ENCODE results near the gene SH3PXD2B. TPM values are rescaled to one million over a fixed set of nuclear protein-coding genes. Genes with fewer than 3 reads are reported as not detected.

SH3PXD2B gene
- total RNA-seq, 1 experiment from 2014 or later, result 27.5 TPM

DNA sequence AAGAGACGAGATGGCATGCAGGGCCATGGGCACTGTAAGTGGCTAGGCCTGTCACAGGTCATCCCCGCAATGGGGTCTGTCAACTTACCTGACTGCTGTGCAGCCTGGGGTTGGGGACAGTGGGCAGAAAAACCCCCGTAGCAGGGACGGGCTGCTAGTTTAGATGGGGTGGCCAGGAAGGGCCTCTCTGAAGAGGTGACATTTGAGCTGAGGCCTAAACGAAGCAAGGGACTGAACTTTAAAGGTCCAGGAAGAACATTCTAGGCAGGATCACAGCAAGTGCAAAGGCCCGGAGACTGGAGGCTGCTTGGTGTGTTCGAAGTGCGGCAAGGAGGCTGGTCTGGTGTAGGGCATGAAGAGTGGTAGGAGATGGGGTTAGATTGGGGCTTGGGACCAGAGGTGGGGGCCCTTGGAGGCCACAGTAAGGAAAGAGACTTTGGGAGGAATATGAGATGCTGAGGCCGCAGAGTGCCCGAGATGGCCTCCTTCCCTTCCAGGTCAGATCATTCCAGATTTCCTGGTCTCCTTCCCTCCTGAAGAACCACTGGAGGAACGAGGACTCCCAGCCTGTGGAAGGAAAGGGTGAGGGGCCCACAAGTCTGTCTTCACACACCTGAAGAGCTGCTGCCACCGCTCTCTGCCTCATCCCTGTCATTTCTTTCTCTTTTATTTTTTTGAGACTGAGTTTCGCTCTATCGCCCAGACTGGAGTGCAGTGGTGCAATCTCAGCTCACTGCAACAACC lies 37.9 kb upstream of the SH3PXD2B start:
- ATAC-seq, result no peak
- TF ChIP-seq POLR2AphosphoS5 (IDR thresholded peaks at IDR 0.05; ENCODE audit: low read depth, low read length) (no peak), SP1 (IDR thresholded peaks at IDR 0.05; ENCODE audit: low read depth) (no peak), ZFX (IDR thresholded peaks at IDR 0.05) (no peak)
- H3K4me2 ChIP-seq (ENCODE audit: low read length), result no peak overlapping the region
- H2AFZ ChIP-seq (ENCODE audit: low read depth, low read length, poor library complexity, severe bottlenecking), result no peak overlapping the region
- H3K79me2 ChIP-seq (ENCODE audit: insufficient read depth, low read length), result no peaks in the 10 kb centered on the region
- H3K9ac ChIP-seq (ENCODE audit: low read length), result no peak overlapping the region
- no peaks in the 10 kb centered on the region for H3K36me3 ChIP-seq (ENCODE audit: control insufficient read depth in 1 of 2, insufficient read depth in 2 of 2, low read length in 2 of 2)
- H3K4me3 ChIP-seq (replicated peaks in 1 of 2; ENCODE audit: low read depth in 1 of 2, low read length in 2 of 2), result no peak overlapping the region
- no peaks in the 10 kb centered on the region for H3K9me2 ChIP-seq (ENCODE audit: insufficient read depth)
- RAD21 ChIA-PET (ENCODE audit: low non-redundant PET in 1 of 2, low total read pairs in 2 of 2, uncharacterized antibody in 2 of 2, unreplicated experiment in 2 of 2), result no interaction called here
- BruUV-seq (replicated peaks), result no TSS peak
- POLR2A ChIA-PET, result no interaction called here
- no peak for DNase-seq (ENCODE audit: low read depth, low spot score)
- H3K4me1 ChIP-seq (ENCODE audit: control insufficient read depth in 1 of 2, insufficient read depth in 2 of 2, low read length in 2 of 2), result no peaks in the 10 kb centered on the region
- CTCF ChIA-PET, result no interaction called here
- H3K9me3 ChIP-seq (ENCODE audit: control insufficient read depth in 1 of 2, insufficient read depth in 1 of 2, low read depth in 1 of 2, low read length in 2 of 2), result no peaks in the 10 kb centered on the region
- peaks cover 5% of the 10 kb centered on the region; the same call in 1 of the 2 replicates for H3K27me3 ChIP-seq (ENCODE audit: insufficient read depth, low read length)
- H3K27ac ChIP-seq (ENCODE audit: low read depth, low read length), result no peak overlapping the region
- intact Hi-C loops (cut with micrococcal nuclease), result no loop called here
- no peaks in the 10 kb centered on the region for H4K20me1 ChIP-seq (ENCODE audit: insufficient read depth)

DNA sequence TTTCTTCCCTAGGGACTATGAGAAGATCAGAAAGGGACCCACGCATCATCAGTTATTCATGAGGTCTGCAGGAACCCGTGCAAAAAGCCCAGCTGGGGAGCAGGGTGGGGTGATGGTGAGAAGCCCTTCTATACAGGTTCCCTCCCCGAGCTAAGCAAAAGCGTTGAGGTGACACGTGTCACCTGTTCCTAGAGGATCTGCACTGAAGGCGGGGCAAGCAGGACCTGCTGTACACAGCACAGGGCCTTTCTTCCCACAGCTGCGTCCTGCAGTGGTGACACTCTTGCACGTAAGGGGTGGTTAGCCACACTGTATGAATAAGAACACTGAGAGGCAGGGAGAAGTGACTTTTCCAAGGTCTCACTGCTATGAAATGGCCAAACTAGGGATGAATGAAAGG lies 37.2 kb upstream of the SH3PXD2B start:
- TF ChIP-seq, protein P1, sequence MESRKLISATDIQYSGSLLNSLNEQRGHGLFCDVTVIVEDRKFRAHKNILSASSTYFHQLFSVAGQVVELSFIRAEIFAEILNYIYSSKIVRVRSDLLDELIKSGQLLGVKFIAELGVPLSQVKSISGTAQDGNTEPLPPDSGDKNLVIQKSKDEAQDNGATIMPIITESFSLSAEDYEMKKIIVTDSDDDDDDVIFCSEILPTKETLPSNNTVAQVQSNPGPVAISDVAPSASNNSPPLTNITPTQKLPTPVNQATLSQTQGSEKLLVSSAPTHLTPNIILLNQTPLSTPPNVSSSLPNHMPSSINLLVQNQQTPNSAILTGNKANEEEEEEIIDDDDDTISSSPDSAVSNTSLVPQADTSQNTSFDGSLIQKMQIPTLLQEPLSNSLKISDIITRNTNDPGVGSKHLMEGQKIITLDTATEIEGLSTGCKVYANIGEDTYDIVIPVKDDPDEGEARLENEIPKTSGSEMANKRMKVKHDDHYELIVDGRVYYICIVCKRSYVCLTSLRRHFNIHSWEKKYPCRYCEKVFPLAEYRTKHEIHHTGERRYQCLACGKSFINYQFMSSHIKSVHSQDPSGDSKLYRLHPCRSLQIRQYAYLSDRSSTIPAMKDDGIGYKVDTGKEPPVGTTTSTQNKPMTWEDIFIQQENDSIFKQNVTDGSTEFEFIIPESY (IDR thresholded peaks at IDR 0.05; ENCODE audit: extremely low read depth, insufficient replicate concordance, low read length), result no peak
- TF ChIP-seq SP1 (IDR thresholded peaks at IDR 0.05; ENCODE audit: low read depth) (no peak), POLR2AphosphoS5 (IDR thresholded peaks at IDR 0.05; ENCODE audit: low read depth, low read length) (no peak), SIN3A (IDR thresholded peaks at IDR 0.05; ENCODE audit: low read depth) (no peak), YY1 (IDR thresholded peaks at IDR 0.05; ENCODE audit: extremely low read depth, insufficient replicate concordance, low read depth, low read length) (no peak), EGR1 (IDR thresholded peaks at IDR 0.05; ENCODE audit: low read depth) (no peak), SRF (IDR thresholded peaks at IDR 0.05; ENCODE audit: low read depth) (no peak), ZFX (IDR thresholded peaks at IDR 0.05) (no peak), CEBPB (IDR thresholded peaks at IDR 0.05; ENCODE audit: low read depth) (no peak), EZH2phosphoT487 (IDR thresholded peaks at IDR 0.05; ENCODE audit: borderline replicate concordance) (no peak)
- TF ChIP-seq, protein P2, sequence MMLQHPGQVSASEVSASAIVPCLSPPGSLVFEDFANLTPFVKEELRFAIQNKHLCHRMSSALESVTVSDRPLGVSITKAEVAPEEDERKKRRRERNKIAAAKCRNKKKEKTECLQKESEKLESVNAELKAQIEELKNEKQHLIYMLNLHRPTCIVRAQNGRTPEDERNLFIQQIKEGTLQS (IDR thresholded peaks at IDR 0.05), result no peak
- no peak overlapping the region for H3K9ac ChIP-seq (ENCODE audit: low read length)
- no peak overlapping the region for H3K27ac ChIP-seq (ENCODE audit: low read depth, low read length)
- H3K27me3 ChIP-seq (ENCODE audit: insufficient read depth, low read length), result peaks cover 5% of the 10 kb centered on the region; the same call in 1 of the 2 replicates
- RAD21 ChIA-PET (ENCODE audit: low non-redundant PET in 1 of 2, low total read pairs in 2 of 2, uncharacterized antibody in 2 of 2, unreplicated experiment in 2 of 2), result no interaction called here
- ATAC-seq (no peak), DNase-seq (ENCODE audit: low read depth, low spot score) (no peak)
- no peaks in the 10 kb centered on the region for H3K79me2 ChIP-seq (ENCODE audit: insufficient read depth, low read length)
- no peak overlapping the region for H2AFZ ChIP-seq (ENCODE audit: low read depth, low read length, poor library complexity, severe bottlenecking)
- H3K9me3 ChIP-seq (ENCODE audit: control insufficient read depth in 1 of 2, insufficient read depth in 1 of 2, low read depth in 1 of 2, low read length in 2 of 2), result no peaks in the 10 kb centered on the region
- POLR2A ChIA-PET, result no interaction called here
- no peaks in the 10 kb centered on the region for H4K20me1 ChIP-seq (ENCODE audit: insufficient read depth)
- H3K9me2 ChIP-seq (ENCODE audit: insufficient read depth), result no peaks in the 10 kb centered on the region
- BruUV-seq (replicated peaks), result no TSS peak
- H3K36me3 ChIP-seq (ENCODE audit: control insufficient read depth in 1 of 2, insufficient read depth in 2 of 2, low read length in 2 of 2), result no peaks in the 10 kb centered on the region
- intact Hi-C loops (cut with micrococcal nuclease), result no loop called here
- no peak overlapping the region for H3K4me2 ChIP-seq (ENCODE audit: low read length)
- no peaks in the 10 kb centered on the region for H3K4me1 ChIP-seq (ENCODE audit: control insufficient read depth in 1 of 2, insufficient read depth in 2 of 2, low read length in 2 of 2)
- H3K4me3 ChIP-seq (replicated peaks in 1 of 2; ENCODE audit: low read depth in 1 of 2, low read length in 2 of 2), result no peak overlapping the region
- CTCF ChIA-PET, result no interaction called here

All from HCT116 (cell line).